Measurements from ENCODE around the gene ANXA6.

GRCh38 chr5:151139646-151140045 is 17.9 kb downstream of the ANXA6 start:
- TF ChIP-seq TCF12 (IDR thresholded peaks at IDR 0.05; ENCODE audit: low read depth, low read length) (no peak), CTCF (IDR thresholded peaks at IDR 0.05 in 2 of 3, conservative IDR thresholded peaks at IDR 0.05 in 1 of 3; ENCODE audit: control insufficient read depth in 2 of 3, extremely low read depth in 1 of 3, insufficient read depth in 1 of 3, low read depth in 3 of 3, low read length in 3 of 3) (no peak), NR2F1 (conservative IDR thresholded peaks at IDR 0.05) (no peak), SMAD1 (IDR thresholded peaks at IDR 0.05; ENCODE audit: low read depth, partially characterized antibody) (no peak), NFYB (IDR thresholded peaks at IDR 0.05; ENCODE audit: insufficient read depth, low read depth, low read length) (no peak), CREB1 (IDR thresholded peaks at IDR 0.05; ENCODE audit: low read depth) (no peak), SREBF2 (IDR thresholded peaks at IDR 0.05; ENCODE audit: low read length) (no peak)
- TF ChIP-seq, protein P1, sequence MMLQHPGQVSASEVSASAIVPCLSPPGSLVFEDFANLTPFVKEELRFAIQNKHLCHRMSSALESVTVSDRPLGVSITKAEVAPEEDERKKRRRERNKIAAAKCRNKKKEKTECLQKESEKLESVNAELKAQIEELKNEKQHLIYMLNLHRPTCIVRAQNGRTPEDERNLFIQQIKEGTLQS (IDR thresholded peaks at IDR 0.05; ENCODE audit: borderline replicate concordance, extremely low read depth, low read depth, low read length) = no peak
- TF ChIP-seq, protein P2, sequence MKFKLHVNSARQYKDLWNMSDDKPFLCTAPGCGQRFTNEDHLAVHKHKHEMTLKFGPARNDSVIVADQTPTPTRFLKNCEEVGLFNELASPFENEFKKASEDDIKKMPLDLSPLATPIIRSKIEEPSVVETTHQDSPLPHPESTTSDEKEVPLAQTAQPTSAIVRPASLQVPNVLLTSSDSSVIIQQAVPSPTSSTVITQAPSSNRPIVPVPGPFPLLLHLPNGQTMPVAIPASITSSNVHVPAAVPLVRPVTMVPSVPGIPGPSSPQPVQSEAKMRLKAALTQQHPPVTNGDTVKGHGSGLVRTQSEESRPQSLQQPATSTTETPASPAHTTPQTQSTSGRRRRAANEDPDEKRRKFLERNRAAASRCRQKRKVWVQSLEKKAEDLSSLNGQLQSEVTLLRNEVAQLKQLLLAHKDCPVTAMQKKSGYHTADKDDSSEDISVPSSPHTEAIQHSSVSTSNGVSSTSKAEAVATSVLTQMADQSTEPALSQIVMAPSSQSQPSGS (IDR thresholded peaks at IDR 0.05; ENCODE audit: low read length) = no peak
